GM23248 (cell line): ENCODE measurements around the gene CCSAP. TPM values are rescaled to one million over a fixed set of nuclear protein-coding genes. Genes with fewer than 3 reads are reported as not detected.

Experiments
- DNase-seq: peaks from one replicate; pipeline ENCODE4 v3.0.0-alpha.2; 2015
- H2AFZ ChIP-seq: fragments of 200-600 bp; sonication (generic); 2 replicates; pipeline ENCODE4 v1.6.1; 2016; ENCODE audit warnings: antibody characterized with exemption
- H3F3A ChIP-seq: fragments of 200-600 bp; sonication (generic); 2 replicates; pipeline ENCODE4 v1.6.1; 2016; ENCODE audit warnings: mild to moderate bottlenecking, antibody characterized with exemption, mixed run types; ENCODE audit not compliant: insufficient read depth
- H3K27ac ChIP-seq: fragments of 200-600 bp; sonication (generic); 2 replicates; pipeline ENCODE4 v1.5.1; 2016; ENCODE audit warnings: mild to moderate bottlenecking
- H3K27me3 ChIP-seq: fragments of 200-600 bp; sonication (generic); replicated peaks from 2 replicates; pipeline ENCODE4 v1.6.1; 2016; ENCODE audit warnings: mild to moderate bottlenecking; ENCODE audit not compliant: insufficient read depth
- H3K36me3 ChIP-seq: fragments of 200-600 bp; sonication (generic); 2 replicates; pipeline ENCODE4 v1.6.1; 2016; ENCODE audit warnings: low read depth, mild to moderate bottlenecking
- H3K4me1 ChIP-seq: fragments of 200-600 bp; sonication (generic); 2 replicates; pipeline ENCODE4 v1.6.1; 2016; ENCODE audit warnings: mild to moderate bottlenecking; ENCODE audit not compliant: insufficient read depth
- H3K4me2 ChIP-seq: fragments of 200-600 bp; sonication (generic); one replicate; pipeline ENCODE4 v1.6.1; 2016; ENCODE audit warnings: mild to moderate bottlenecking; ENCODE audit not compliant: unreplicated experiment
- H3K4me3 ChIP-seq: fragments of 200-600 bp; sonication (generic); 2 replicates; pipeline ENCODE4 v1.5.1; 2016; ENCODE audit warnings: mild to moderate bottlenecking
- H3K79me2 ChIP-seq: fragments of 200-600 bp; sonication (generic); 2 replicates; pipeline ENCODE4 v1.6.1; 2016; ENCODE audit warnings: mild to moderate bottlenecking; ENCODE audit not compliant: insufficient read depth
- H3K9ac ChIP-seq: fragments of 200-600 bp; sonication (generic); 2 replicates; pipeline ENCODE4 v1.6.1; 2016; ENCODE audit warnings: mild to moderate bottlenecking
- H3K9me2 ChIP-seq: fragments of 200-600 bp; sonication (generic); 2 replicates; pipeline ENCODE4 v1.6.1; 2016; ENCODE audit warnings: mixed run types, mild to moderate bottlenecking, moderate library complexity; ENCODE audit not compliant: insufficient read depth
- H3K9me3 ChIP-seq: fragments of 200-600 bp; sonication (generic); one replicate; pipeline ENCODE4 v1.6.1; 2017; ENCODE audit warnings: low read depth
- H4K20me1 ChIP-seq: fragments of 200-600 bp; sonication (generic); 2 replicates; pipeline ENCODE4 v1.6.0; 2016; ENCODE audit not compliant: insufficient read depth
- EZH2 ChIP-seq: fragments of 200-600 bp; sonication (generic); IDR thresholded peaks from 2 replicates; pipeline ENCODE4 v1.6.1; 2018; ENCODE audit warnings: antibody characterized with exemption, mild to moderate bottlenecking; ENCODE audit not compliant: insufficient read depth, poor library complexity, severe bottlenecking
- EZH2phosphoT487 ChIP-seq: fragments of 200-600 bp; sonication (generic); IDR thresholded peaks from 2 replicates; pipeline ENCODE4 v1.6.1; 2018; ENCODE audit warnings: antibody characterized with exemption, moderate library complexity, mild to moderate bottlenecking, low read depth; ENCODE audit not compliant: insufficient read depth
- WGBS, 2 experiments: methylation state at CpG; one replicate each; pipeline ENCODE4 v1.1.6; 2015 to 2017; ENCODE audit warnings: low lambda C conversion rate in 2 of 2, low coverage in 1 of 2; ENCODE audit errors: missing lambda C conversion rate in 2 of 2; 5-methylcytosine and 5-hydroxymethylcytosine counted together
- in situ Hi-C: fragments of 300-500 bp; cut with MboI; formaldehyde crosslinking; loops from 2 replicates; pipeline ENCODE4 v1.15.0; 2020
- polyA plus RNA-seq: library from polyadenylated mRNA; unstranded; fragments of >200 nt; fragmentation: Nextera tagmentation; extraction: Ambion mirVana; gene quantifications from 2 replicates; pipeline ENCODE4 v1.2.1, GENCODE V29; 2016
- total RNA-seq: library from RNA; depleted of rRNA; stranded (reverse); fragments of >200 nt; shearing (Covaris generic); gene quantifications from 2 replicates; pipeline ENCODE4 v1.2.3, GENCODE V29; 2014

The CCSAP gene
- total and polyA plus RNA-seq, 2 experiments from 2014 or later = 3.4 to 7.8 TPM

DNA sequence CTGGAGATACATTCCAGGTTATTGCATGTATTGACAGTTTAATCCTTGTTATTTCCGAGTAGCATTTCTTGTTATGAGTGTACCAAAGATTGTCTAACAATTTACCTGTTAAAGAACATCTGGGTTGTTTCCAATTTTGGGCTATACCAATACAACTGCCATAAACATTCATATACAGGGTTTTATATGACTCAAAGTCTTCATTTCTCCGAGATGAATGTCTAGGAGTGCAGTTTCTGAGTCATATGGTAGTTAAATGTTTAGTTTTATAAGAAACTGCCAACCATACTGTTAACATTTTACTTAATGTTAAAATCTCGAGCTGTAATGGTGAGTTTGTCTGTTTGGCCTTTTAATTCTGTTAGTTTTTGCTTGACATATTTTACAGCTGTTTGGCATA is 61.9 kb downstream of the CCSAP start:
- Histone ChIP-seq H3K27me3 (no peaks in the 10 kb centered on the region), H3F3A (peaks cover 15% of the 10 kb centered on the region; the same call in 1 of the 2 replicates), H2AFZ (no peak overlapping the region), H3K9me3 (no peaks in the 10 kb centered on the region), H3K4me1 (peaks cover 8% of the 10 kb centered on the region; the same call in 1 of the 2 replicates), H3K79me2 (peaks cover 100% of the 10 kb centered on the region), H3K4me2 (no peak overlapping the region), H3K36me3 (no peaks in the 10 kb centered on the region), H4K20me1 (peaks cover 3% of the 10 kb centered on the region; the same call in 1 of the 2 replicates), H3K9ac (no peak overlapping the region), H3K27ac (no peak overlapping the region), H3K9me2 (no peaks in the 10 kb centered on the region), H3K4me3 (no peak overlapping the region)
- TF ChIP-seq EZH2phosphoT487 (no peak), EZH2 (no peak)
- WGBS, 2 experiments = 70 to 72% methylated on average over 3 of the region's 3 CpGs
- in situ Hi-C loops = no loop called here
- DNase-seq = peak; percentile 43

DNA sequence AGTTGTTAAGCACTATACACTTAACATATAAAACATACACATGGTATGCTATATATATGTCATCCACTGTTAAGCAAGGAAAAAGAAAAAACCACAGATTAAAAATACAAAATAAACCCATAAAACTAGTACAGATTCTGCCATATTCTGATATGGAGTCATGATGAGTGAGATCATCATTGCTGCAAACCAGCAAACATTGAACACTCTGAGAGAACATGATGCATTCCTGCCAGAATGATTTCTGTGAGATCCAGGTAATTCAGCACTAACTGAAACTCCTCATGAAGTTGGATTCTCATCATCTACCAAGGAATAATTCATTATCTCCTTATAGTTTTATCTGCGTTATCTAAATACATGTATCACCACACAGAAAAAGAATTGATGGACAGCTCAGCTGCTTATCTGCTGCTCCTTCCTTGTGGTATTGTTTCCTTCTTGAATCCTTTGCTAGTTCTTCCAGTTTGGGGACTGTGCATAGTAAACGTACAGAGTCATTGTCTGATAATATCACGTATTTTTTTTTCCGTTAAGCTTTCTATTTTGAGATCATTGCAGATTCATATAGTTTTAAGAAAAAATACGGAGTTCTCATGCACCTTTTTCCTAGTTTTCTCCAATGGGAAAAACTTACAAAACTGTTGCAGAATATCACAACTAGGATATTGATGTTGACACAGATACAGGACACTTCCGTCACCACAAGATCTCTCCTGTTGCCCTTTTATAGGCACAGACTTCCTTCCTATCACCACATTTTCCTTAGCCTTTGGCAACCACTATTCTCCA is 62.6 kb downstream of the CCSAP start:
- peaks cover 100% of the 10 kb centered on the region for H3K79me2 ChIP-seq
- H3K9ac ChIP-seq = no peak overlapping the region
- no peak for DNase-seq
- peaks cover 3% of the 10 kb centered on the region; the same call in 1 of the 2 replicates for H4K20me1 ChIP-seq
- H2AFZ ChIP-seq = no peak overlapping the region
- no peaks in the 10 kb centered on the region for H3K27me3 ChIP-seq
- H3K4me3 ChIP-seq = no peak overlapping the region
- WGBS, 2 experiments = 96 to 98% methylated on average over 6 of the region's 6 CpGs
- H3K9me2 ChIP-seq = no peaks in the 10 kb centered on the region
- no peaks in the 10 kb centered on the region for H3K36me3 ChIP-seq
- TF ChIP-seq EZH2phosphoT487 (no peak), EZH2 (no peak)
- no peak overlapping the region for H3K4me2 ChIP-seq
- H3K9me3 ChIP-seq = no peaks in the 10 kb centered on the region
- peaks cover 15% of the 10 kb centered on the region; the same call in 1 of the 2 replicates for H3F3A ChIP-seq
- in situ Hi-C loops = no loop called here
- H3K4me1 ChIP-seq = peaks cover 8% of the 10 kb centered on the region; the same call in 1 of the 2 replicates
- no peak overlapping the region for H3K27ac ChIP-seq

DNA sequence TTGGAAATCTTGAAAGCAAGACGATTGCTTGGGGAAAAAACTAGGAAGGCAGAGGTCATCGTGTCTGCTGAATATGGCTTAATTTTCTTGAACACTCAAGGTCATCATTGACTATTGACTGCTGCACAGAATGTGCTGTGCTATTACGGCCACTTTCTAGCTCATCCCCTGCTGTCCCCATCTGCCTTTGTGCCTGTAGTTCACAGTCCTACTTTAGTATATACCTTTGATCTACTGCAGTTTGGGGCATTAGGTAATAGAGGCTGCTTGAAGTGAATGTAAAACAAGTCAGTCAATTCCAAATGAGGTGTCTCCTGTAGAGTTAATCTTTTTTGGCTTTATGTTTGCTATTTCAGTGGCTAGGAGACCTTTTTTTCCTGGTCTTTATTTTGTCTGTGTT is 63.6 kb downstream of the CCSAP start:
- TF ChIP-seq EZH2phosphoT487 = no peak
- TF ChIP-seq EZH2 = no peak
- Histone ChIP-seq H3K4me2 (no peak overlapping the region), H4K20me1 (peaks cover 3% of the 10 kb centered on the region; the same call in 1 of the 2 replicates), H3K79me2 (peaks cover 100% of the 10 kb centered on the region), H3F3A (peaks cover 15% of the 10 kb centered on the region; the same call in 1 of the 2 replicates), H3K9me2 (no peaks in the 10 kb centered on the region), H3K9ac (no peak overlapping the region), H3K9me3 (no peaks in the 10 kb centered on the region), H3K27me3 (no peaks in the 10 kb centered on the region), H3K4me1 (peaks cover 8% of the 10 kb centered on the region; the same call in 1 of the 2 replicates), H2AFZ (no peak overlapping the region), H3K4me3 (no peak overlapping the region), H3K27ac (no peak overlapping the region), H3K36me3 (no peaks in the 10 kb centered on the region)
- 98% methylated on average over 3 of the region's 3 CpGs for WGBS, 2 experiments
- DNase-seq = no peak
- in situ Hi-C loops = no loop called here

- peaks cover 3% of the 10 kb centered on the region; the same call in 1 of the 2 replicates for H4K20me1 ChIP-seq
- H3K36me3 ChIP-seq = no peaks in the 10 kb centered on the region
- TF ChIP-seq EZH2 = no peak
- no peak for TF ChIP-seq EZH2phosphoT487
- peaks cover 8% of the 10 kb centered on the region; the same call in 1 of the 2 replicates for H3K4me1 ChIP-seq
- no peaks in the 10 kb centered on the region for H3K9me3 ChIP-seq
- no peak overlapping the region for H3K9ac ChIP-seq
- in situ Hi-C loops = no loop called here
- H3F3A ChIP-seq = peaks cover 15% of the 10 kb centered on the region; the same call in 1 of the 2 replicates
- no peaks in the 10 kb centered on the region for H3K9me2 ChIP-seq
- H3K27ac ChIP-seq = no peak overlapping the region
- peaks cover 100% of the 10 kb centered on the region for H3K79me2 ChIP-seq
- 75 to 96% methylated on average over 2 of the region's 2 CpGs for WGBS, 2 experiments
- H3K27me3 ChIP-seq = no peaks in the 10 kb centered on the region
- no peak overlapping the region for H3K4me3 ChIP-seq
- no peak overlapping the region for H2AFZ ChIP-seq
- no peak for DNase-seq
- no peak overlapping the region for H3K4me2 ChIP-seq
Observed at GRCh38 chr1:229278120-229278741, 64.6 kb downstream of the CCSAP start.
